ENCODE data around the gene KCNMB4. TPM values are rescaled to one million over a fixed set of nuclear protein-coding genes. Genes with fewer than 3 reads are reported as not detected.

KCNMB4 gene, protein sequence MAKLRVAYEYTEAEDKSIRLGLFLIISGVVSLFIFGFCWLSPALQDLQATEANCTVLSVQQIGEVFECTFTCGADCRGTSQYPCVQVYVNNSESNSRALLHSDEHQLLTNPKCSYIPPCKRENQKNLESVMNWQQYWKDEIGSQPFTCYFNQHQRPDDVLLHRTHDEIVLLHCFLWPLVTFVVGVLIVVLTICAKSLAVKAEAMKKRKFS
- polyA plus RNA-seq (ENCODE audit: insufficient read length in 4 of 4) = 10 to 100 TPM; 14.9 to 30.2 (median 24.6) TPM

DNA sequence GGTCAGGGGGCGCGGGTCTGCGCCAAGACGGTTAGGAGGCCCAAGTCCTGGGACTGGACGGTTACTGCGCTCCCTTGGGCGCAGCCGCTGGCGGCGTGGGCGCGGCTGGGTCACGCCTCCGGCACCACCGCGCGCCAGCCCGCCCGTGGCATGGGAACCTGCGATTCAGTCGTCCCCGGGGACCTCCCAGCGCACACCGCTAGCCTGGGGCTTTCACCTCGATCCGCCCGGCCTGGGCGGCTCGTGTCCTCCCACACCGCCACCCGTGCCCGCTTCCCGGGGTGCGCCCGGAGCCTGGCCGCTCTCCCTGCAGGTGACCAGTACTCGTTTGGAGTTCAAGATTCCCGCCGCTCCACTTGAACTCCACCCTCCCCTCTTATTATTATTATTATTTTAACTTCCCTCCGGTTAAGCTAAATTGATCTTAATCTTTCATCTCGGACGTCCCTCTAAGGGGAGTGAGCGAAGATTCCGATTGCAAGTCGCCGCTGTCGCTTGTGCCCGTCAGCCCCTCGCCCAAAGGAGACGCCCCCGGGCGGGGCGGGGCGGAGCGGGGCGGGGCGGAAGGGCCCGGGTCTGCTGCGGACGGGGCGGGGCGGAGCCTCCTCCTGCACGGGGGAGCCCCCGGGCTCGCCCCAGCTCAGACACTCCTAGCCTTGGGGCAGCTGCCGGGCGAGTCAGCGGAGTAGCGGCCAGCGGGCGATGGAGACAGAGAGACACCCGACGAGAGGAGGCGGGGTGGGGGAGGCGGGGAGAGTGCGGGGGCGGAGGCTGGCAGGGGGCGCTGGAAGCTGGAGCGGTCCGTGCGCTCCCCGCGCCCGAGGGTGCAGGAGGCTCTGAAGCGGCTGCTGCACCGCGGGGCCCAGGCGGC lies at the start of gene KCNMB4:
Gene KCNMB4, plus strand, starts transcription at position 643 of the 871 bp plus-strand sequence. CDS start 445 bp downstream, outside the sequence.
- peak in 2 of 4 donors; percentile 55 to 57 for DNase-seq (ENCODE audit: low read depth in 4 of 4, low spot score in 2 of 4)

DNA sequence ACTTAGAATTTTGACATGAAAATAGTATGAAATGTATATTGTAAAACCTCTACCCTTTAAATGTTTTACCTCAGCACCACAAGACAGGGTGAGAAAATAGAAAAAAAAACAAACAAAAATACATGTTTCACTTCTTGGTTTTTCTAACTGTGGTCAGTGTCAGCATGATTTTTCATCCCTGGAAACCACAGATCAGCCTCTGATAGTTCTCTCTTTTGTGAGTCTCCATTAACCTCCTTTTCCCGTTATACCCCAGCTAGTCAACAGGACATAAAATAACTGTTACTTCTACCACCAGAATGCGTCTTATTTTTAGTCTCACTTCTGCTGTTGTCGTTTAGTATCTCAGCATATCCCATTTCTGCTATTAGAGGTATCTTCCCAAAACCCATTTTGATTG lies 48.3 kb upstream of the KCNMB4 start:
- no peak for DNase-seq (ENCODE audit: low read depth in 4 of 4, low spot score in 2 of 4)

DNA sequence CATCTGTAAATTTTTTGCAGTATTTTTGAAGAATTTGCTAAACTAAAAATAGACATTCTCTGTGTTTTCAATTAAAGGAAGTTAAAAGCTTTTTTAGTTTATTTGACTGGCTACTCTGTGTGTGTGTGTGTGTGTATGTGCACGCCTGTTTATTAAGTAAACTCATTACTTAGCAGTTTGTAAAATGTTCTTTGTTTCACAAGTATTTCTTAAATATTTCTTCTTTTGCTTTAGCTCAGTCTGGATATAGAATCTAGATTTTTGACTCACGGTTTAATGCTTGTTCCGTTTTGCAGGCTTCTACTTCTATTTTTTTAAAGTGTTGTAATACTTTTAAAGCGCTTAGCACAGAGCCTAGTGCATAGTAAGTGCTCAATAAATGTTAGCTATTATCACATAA lies 46.5 kb upstream of the KCNMB4 start:
- DNase-seq (ENCODE audit: low read depth in 4 of 4, low spot score in 2 of 4) = no peak

DNA sequence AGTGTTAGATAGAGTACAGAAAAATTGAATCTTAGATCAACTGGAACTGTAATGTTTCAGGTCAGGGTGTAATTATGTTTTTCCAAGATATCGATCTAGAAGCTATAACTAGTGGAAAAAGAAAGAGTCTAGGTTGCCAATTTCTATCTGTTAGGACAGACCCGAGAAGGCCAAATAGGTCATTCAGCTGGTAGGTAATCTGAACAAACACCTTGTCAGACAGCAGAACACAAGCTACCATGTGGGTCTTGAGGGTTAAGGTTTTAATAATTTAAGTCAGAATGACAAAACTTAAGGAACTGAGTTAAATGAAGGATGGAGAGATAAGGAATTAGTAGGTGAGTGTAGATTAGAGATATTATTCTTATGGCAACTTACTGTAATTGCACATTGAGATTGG lies 44.9 kb upstream of the KCNMB4 start:
- no peak for DNase-seq (ENCODE audit: low read depth in 4 of 4, low spot score in 2 of 4)

DNA sequence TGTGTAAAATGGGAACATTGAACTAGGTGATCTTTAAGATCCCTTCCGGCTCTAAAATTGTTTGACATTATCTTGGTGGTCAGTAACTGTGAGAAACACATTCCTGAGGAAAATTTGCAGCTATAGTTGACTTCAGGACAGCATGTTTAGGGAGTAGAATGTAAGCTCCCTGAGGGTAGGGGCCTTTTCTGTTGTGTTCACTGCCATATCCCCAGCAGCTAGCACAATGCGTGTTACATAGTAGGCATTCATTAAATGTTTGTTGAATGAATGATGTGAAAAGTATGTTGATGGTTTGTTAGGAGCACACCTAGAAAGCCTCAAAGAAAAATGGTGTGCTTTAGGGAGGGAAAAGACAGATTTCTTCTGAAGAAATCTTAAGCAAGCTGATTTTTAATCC lies 38.5 kb upstream of the KCNMB4 start:
- DNase-seq (ENCODE audit: low read depth in 4 of 4, low spot score in 2 of 4) = no peak

DNA sequence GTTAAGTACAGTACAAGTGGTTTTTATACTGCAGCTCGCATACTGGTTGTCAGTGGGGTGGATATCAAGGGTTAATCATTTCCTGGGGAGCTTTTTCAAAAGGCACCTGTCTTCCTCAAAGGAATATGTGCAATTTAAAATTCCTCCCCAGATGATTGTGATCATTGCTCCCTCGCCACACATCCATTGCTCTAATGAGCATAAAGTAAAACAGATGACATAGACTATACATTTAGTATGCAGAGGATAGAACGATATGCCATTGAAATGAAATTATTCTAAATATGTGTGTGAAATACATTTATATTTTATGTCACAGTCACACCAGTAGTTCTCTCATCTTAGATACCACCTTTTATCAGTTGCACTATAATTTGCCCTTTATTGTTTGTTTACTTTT lies 36.4 kb upstream of the KCNMB4 start:
- no peak for DNase-seq (ENCODE audit: low read depth in 4 of 4, low spot score in 2 of 4)

DNA sequence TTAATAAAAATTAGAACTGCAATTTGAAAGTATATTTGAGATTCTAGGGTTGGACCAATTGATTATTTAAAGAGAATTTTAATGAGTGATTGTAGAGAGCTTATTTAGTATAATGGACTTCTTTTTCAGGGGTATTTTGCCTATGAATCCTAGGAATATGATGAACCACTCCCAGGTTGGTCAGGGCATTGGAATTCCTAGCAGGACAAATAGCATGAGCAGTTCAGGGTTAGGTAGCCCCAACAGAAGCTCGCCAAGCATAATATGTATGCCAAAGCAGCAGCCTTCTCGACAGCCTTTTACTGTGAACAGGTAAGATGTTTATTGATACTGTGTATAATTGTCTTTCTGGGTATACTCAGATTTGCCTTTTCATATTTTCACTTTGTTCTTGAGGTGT lies 35.9 kb upstream of the KCNMB4 start:
- no peak for DNase-seq (ENCODE audit: low read depth in 4 of 4, low spot score in 2 of 4)

DNA sequence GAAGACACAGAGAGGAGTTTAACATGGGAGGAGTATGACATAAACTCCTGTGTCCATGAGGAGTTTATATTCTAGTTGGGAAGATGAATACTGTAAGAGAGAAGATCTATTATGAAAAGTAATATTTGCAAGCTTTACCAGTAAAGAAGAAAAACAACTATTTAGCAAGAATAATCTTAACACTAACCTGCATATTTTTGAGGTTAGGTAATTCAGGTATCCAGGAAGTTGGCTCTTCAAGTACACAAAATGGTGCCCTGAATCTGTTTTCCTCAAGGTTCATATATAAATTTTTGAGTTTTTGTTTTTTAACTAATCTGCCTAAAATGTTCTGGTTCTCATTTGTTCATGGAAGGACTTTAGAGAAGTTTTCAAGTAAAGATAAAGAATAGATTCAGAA lies 33.9 kb upstream of the KCNMB4 start:
- no peak for DNase-seq (ENCODE audit: low read depth in 4 of 4, low spot score in 2 of 4)

DNA sequence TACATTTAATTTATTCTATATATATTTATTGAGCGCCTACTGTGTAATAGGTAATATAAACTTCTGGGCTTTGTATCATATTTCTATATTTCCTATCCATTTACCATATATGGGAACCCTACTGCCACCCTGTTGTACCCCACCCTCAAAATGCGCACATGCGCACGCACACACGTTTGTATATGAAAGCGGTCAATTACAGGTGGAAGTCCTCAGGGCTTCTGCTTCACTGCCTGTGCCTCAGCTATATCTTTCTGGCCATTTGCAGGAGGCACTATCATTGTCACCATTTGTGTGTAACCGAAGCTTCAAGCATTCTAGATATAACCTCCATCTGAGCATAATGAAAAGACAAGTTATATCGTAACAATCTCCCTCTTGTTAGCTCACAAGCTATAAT lies 31.3 kb upstream of the KCNMB4 start:
- no peak for DNase-seq (ENCODE audit: low read depth in 4 of 4, low spot score in 2 of 4)

DNA sequence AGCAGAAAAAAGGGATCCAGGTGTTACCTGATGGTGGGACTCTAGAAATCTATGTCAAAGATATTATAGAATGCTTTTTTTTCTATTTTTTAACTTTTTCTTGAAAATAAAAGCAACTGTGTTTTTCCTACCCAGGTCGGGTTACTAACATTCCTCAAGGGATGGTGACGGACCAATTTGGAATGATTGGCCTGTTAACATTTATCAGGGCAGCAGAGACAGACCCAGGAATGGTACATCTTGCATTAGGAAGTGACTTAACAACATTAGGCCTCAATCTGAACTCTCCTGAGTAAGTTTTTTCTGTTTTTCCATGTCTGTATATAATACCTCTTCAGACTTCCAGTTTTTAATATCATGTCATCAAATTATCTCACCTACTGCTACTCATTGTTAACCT lies 27.6 kb upstream of the KCNMB4 start:
- no peak for DNase-seq (ENCODE audit: low read depth in 4 of 4, low spot score in 2 of 4)

DNA sequence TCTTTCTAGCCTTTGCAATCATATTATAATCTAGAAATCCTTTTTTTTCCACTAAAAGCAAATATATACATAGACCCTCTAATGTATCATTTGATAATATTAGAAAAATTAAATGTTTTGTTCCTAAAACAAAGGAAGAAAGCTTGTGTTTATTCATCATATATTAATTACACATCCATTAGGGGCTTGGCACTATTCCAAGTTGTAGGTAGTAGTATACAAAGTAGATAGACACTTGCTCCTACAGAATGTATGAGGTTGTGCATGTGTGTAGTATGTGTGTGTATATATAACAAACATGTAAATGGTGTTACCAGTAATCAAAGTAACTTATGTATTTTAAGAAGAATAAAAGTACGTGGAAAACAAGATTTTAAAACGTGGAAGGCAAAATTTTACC lies 15.0 kb upstream of the KCNMB4 start:
- no peak for DNase-seq (ENCODE audit: low read depth in 4 of 4, low spot score in 2 of 4)

DNA sequence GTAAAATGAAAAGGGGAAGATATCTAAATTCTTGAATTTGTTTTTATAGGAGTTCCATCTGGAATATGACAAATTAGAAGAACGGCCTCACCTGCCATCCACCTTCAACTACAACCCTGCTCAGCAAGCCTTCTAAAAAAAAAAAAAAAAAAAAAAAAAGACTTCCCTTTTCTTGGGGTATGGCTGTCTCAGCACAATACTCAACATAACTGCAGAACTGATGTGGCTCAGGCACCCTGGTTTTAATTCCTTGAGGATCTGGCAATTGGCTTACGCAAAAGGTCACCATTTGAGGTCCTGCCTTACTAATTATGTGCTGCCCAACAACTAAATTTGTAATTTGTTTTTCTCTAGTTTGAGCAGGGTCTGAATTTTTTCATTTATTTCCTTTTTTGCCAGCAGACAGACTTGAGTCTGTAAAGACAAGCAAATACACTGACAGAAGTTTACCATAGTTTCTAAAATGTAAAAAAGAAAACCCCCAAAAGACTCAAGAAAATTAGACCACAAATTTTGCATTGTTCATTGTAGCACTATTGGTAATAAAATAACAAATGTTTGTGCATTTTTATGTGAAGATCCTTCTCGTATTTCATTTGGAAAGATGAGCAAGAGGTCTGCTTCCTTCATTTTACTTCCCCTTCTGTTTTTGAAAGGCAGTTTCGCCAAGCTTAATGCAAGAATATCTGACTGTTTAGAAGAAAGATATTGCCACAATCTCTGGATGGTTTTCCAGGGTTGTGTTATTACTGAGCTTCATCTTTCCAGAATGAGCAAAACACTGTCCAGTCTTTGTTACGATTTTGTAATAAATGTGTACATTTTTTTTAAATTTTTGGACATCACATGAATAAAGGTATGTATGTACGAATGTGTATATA lies 12.1 kb upstream of the KCNMB4 start:
- DNase-seq (ENCODE audit: low read depth in 4 of 4, low spot score in 2 of 4) = no peak

DNA sequence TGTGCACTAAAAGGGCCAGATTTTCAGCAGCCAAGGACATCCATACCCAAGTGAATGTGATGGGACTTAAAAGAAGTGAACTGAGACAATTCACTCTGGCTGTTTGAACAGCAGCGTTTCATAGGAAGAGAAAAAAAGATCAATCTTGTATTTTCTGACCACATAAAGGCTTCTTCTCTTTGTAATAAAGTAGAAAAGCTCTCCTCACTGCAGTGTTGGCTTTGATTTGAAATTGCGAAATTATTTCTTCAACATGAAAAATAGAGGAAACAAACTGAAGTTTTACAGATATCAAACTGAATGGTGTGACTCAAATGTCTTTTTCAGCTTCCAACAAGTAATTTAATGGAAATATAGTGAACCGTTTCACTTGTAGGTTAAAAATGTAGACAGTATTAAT lies 11.3 kb upstream of the KCNMB4 start:
- DNase-seq (ENCODE audit: low read depth in 4 of 4, low spot score in 2 of 4) = no peak

DNA sequence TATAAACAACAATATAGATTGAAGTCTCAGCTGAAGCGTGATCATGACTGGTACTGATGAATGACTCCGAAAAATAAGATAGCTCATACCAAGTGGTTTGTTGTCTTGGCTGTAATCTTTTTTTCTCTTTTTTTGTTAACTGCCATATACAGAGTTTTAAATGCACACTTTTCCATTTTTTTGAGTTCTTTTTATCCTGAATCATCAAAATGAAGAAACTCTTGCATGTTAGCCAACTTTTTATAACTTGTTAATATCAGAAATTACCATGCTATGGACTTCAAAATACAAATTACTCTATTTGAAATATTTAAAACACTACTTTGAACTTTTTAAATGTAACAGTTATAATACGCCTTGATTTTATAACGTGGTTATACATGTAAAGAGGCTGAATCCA lies 10.1 kb upstream of the KCNMB4 start:
- no peak for DNase-seq (ENCODE audit: low read depth in 4 of 4, low spot score in 2 of 4)

DNA sequence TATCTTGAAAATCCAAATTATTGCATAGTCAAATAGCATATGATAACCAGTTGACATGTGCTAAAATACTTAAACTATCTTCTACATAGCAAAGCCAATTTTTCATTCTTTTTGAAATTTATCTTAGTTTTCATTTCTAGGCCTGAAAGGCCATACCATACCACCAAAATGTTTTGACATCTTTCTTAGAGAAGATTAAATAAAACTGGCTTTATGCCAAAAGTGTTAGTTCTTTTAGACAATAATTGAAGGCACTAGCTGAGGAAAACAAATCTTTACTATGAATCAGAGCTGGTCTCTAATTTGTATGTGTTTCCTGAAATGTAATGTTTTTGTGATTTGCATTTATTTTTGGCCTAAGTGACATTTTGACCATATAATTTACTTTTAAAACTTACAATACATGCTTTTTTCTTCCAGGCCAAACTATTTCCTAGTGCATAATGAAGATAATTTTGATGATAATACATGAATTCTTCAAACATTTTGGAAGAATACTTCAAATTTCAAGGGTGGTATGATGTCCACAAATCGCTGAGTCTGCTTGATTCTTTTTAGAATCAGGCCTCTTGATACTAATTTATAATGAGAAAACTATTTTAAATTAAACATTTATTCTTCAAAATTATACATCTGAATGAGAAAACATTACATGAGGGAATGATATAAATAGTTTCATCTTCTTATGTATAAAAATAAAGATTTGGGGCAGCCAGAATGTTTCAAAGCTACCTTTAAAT lies 6.5 kb upstream of the KCNMB4 start:
- DNase-seq (ENCODE audit: low read depth in 4 of 4, low spot score in 2 of 4) = no peak

DNA sequence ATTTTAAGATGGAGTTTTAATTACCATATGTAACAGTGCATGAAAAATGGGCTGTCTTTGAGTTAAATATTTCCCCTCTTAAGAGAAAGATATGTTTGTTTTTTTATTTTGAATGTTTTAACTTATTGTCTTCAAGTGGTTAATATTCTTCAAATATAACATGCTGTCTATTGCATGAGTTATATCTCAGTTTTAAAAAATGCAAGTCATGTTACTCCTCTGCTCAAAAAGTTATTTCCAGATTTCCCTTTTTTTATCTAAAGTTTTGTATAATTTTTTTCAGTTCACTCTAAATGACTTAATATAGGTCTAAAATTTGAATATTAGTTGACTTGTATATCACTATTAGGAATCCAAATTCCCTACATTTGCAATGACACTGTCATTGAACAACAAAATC lies 5.9 kb upstream of the KCNMB4 start:
- DNase-seq (ENCODE audit: low read depth in 4 of 4, low spot score in 2 of 4) = no peak

DNA sequence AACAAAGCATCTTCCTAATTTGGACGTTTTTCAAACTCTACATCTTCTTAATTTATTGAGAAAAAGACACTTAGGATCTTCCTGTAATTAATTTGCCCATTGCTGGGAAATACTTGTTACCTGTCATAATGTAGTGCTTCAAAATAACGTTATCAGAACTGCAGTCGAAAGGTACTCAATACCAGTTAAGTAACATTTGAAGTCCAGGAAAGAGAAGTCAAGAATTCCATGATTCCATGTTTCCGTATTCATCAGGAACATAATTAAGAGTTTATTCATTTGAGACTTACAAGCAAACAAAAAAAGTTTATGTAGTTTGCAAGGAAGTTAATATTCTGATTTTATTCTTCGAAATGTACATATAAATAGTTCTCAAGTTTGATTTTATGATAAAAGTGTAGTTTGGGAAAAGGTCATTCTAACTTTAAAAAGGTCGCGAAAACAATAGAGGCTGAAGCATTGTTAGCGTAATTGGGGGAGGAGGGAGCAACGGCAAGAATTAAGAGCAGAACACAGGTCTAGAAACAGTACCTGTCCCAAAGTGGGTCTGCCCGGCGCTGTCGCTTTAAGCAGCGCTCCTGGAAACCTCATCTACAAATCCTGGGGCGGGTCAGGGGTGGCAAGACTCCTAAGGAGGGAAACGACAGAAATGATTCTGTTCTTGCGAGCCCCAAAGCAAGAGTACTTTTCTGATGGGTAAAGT lies 1.2 kb upstream of the KCNMB4 start:
- DNase-seq (ENCODE audit: low read depth in 4 of 4, low spot score in 2 of 4) = no peak

DNA sequence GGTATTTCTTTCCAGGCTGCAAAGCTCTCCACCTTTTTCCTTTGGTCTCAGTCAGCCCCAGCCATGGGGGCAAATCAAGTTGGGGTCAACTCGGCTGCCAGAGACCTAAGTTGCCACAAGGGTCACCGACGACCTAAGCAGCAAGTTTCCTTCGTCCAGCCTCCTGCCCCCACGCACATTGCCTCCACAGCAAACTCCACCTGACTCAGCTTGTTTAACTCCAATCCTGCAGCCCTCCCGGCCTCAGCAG lies 767 bp upstream of the KCNMB4 start:
- DNase-seq (ENCODE audit: low read depth in 4 of 4, low spot score in 2 of 4) = no peak

DNA sequence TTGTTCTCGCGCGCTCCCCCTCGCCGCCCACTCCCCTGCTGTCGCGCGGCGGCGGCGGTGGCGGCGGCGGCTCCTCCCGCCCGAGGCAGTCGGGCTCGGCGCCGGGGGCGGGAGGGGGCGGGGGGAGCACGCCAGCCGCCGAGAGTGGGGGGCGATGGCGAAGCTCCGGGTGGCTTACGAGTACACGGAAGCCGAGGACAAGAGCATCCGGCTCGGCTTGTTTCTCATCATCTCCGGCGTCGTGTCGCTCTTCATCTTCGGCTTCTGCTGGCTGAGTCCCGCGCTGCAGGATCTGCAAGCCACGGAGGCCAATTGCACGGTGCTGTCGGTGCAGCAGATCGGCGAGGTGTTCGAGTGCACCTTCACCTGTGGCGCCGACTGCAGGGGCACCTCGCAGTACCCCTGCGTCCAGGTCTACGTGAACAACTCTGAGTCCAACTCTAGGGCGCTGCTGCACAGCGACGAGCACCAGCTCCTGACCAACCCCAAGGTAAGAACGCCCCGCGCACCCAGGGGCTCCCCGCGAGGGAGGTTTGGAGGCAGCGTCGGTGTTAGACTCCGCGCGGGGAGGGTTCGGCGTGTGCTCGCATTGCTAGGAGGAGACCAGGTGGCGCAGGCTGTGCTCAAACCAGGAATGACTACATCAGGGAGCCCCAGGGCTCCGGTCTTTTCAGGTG lies 629 bp downstream of the KCNMB4 start:
- peak in 2 of 4 donors; percentile 33 to 46 for DNase-seq (ENCODE audit: low read depth in 4 of 4, low spot score in 2 of 4)

Measured in left renal cortex interstitium (tissue), 4 donors.